C4-2B (cell line): ENCODE data around the gene LCN6.

ENCODE experiments used
- ZFX ChIP-seq: fragments of 450-650 bp; IDR thresholded peaks from 2 replicates; pipeline ENCODE4 v1.6.1; 2017
- TF ChIP-seq, protein P1 (sequence below): fragments of 450-650 bp; conservative IDR thresholded peaks from 2 replicates; pipeline ENCODE4 v1.5.1; 2017; ENCODE audit warnings: mild to moderate bottlenecking

DNA sequence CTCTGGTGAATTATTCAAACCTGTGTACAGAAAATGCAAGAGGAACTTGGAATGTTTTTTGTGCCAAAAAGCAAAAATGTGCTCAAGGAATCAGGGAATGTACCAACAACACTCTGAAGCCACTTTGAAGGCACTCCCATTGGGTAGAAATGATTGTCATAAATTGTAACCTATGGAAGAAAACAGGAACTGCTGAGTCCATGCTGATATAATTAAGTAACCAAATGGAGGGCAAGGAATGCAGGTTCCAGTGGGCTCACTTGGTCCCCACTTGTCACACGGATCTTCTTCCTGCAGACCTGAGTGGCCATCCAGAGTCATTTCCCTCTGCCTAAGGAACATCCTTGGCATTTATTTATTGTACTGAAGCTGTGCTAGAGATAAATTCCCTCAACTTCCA is 2.9 kb upstream of the LCN6 start:
- TF ChIP-seq, protein P1, sequence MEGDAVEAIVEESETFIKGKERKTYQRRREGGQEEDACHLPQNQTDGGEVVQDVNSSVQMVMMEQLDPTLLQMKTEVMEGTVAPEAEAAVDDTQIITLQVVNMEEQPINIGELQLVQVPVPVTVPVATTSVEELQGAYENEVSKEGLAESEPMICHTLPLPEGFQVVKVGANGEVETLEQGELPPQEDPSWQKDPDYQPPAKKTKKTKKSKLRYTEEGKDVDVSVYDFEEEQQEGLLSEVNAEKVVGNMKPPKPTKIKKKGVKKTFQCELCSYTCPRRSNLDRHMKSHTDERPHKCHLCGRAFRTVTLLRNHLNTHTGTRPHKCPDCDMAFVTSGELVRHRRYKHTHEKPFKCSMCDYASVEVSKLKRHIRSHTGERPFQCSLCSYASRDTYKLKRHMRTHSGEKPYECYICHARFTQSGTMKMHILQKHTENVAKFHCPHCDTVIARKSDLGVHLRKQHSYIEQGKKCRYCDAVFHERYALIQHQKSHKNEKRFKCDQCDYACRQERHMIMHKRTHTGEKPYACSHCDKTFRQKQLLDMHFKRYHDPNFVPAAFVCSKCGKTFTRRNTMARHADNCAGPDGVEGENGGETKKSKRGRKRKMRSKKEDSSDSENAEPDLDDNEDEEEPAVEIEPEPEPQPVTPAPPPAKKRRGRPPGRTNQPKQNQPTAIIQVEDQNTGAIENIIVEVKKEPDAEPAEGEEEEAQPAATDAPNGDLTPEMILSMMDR, result no peak
- no peak for TF ChIP-seq ZFX
